Mammary epithelial cell (primary cell): ENCODE measurements around the gene HTRA3.

Experiments
- EZH2 ChIP-seq: IDR thresholded peaks from 2 replicates; pipeline ENCODE4 v1.6.1; 2012; ENCODE audit warnings: low read length, inconsistent platforms, borderline replicate concordance
- TF ChIP-seq, protein P1 (sequence below), 2 donors: IDR thresholded peaks in 1 of 2; conservative IDR thresholded peaks in 1 of 2; 2 replicates each; pipeline ENCODE4 v1.5.1; 2011 to 2012; ENCODE audit warnings: inconsistent platforms in 2 of 2, low read length in 2 of 2, mild to moderate bottlenecking in 2 of 2, control low read depth in 1 of 2, low read depth in 1 of 2; ENCODE audit not compliant: insufficient read depth in 1 of 2; ENCODE audit errors: extremely low read depth in 1 of 2

DNA sequence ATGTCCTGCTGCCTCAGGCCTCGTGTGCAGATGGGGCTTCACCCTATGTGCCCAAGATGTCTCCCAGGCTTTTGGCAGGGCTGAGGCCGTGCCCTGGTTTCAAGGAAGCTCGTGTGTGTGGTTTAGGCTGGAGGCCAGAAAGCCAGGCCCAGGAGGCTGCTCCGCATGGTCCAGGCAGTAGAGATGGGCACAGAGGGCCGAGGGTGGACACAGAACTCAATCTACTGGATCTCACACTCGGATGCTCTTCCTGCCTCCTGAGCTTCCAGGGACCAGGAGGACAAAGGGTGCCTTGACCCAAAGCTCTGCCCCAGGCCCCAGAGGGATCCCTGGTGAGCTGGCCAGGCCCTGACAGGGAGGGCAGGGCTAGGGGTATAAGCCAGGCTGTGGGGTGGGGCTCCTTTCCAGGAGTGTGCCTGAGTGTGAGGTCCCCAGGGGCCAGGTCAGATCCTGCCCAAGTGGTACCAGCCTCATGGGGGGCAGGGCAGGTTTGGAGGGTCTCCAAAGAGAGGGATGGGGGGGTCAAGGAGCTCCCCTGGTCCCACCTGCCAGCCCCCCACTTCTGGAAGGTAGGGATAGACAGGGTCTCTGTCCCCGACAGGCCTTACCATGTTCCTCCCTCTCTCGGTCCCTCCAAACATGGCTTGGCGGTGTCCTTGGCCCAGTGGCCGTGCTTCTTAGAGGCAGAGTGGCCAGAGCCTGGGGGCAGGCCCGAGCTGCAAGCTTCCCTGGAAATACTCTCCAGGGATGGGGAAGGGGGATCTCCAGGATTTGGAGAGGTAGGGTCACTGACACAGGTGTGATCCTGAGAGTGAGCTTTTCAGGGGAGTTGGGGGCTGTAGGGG, 23.8 kb downstream of the HTRA3 start:
- TF ChIP-seq, protein P1, sequence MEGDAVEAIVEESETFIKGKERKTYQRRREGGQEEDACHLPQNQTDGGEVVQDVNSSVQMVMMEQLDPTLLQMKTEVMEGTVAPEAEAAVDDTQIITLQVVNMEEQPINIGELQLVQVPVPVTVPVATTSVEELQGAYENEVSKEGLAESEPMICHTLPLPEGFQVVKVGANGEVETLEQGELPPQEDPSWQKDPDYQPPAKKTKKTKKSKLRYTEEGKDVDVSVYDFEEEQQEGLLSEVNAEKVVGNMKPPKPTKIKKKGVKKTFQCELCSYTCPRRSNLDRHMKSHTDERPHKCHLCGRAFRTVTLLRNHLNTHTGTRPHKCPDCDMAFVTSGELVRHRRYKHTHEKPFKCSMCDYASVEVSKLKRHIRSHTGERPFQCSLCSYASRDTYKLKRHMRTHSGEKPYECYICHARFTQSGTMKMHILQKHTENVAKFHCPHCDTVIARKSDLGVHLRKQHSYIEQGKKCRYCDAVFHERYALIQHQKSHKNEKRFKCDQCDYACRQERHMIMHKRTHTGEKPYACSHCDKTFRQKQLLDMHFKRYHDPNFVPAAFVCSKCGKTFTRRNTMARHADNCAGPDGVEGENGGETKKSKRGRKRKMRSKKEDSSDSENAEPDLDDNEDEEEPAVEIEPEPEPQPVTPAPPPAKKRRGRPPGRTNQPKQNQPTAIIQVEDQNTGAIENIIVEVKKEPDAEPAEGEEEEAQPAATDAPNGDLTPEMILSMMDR (conservative IDR thresholded peaks at IDR 0.05 in 1 of 2, IDR thresholded peaks at IDR 0.05 in 1 of 2; ENCODE audit: extremely low read depth in 1 of 2, insufficient read depth in 1 of 2, low read depth in 1 of 2, low read length in 2 of 2): no peak
- TF ChIP-seq EZH2: no peak
